ENCODE results near the gene TAS1R3.
"Not testable (repeated sequence)": the region's sequence is repeated elsewhere in the genome, so short reads cannot be mapped to it uniquely, and the experiment has no call there.

TAS1R3 gene

GRCh38 chr1:1354271-1355247, 23.5 kb downstream of the TAS1R3 start:
- DNase-seq, result peak; percentile 63

- peak; percentile 50 for DNase-seq
These were observed 24.3 kb downstream of the TAS1R3 start for GRCh38 chr1:1355416-1355815.

GRCh38 chr1:1356166-1356795, 25.2 kb downstream of the TAS1R3 start:
- no peak for DNase-seq

- no peak for DNase-seq
These were observed 25.8 kb downstream of the TAS1R3 start for GRCh38 chr1:1356796-1357401.

- DNase-seq, result peak; percentile 81
These were observed 26.9 kb downstream of the TAS1R3 start for GRCh38 chr1:1357871-1358432.

- DNase-seq, result peak; percentile 71
These were observed 27.6 kb downstream of the TAS1R3 start, which contains the start of gene MXRA8 for GRCh38 chr1:1358433-1359271. Gene MXRA8, minus strand, starts transcription at chr1:1358555. Its CDS starts 51 bp downstream, at chr1:1358504.

GRCh38 chr1:1359308-1359663, 28.2 kb downstream of the TAS1R3 start:
- DNase-seq, result peak; percentile 76

- peak; percentile 79 for DNase-seq
These were observed 28.8 kb downstream of the TAS1R3 start for GRCh38 chr1:1359664-1360468.

- DNase-seq, result peak; percentile 44
These were observed 29.6 kb downstream of the TAS1R3 start for GRCh38 chr1:1360506-1361169.

GRCh38 chr1:1361233-1361981, 30.3 kb downstream of the TAS1R3 start:
- no peak for DNase-seq

GRCh38 chr1:1361982-1362423, 30.9 kb downstream of the TAS1R3 start:
- DNase-seq, result peak; percentile 53

GRCh38 chr1:1364266-1364665, 33.2 kb downstream of the TAS1R3 start:
- no peak for DNase-seq

GRCh38 chr1:1365875-1366698, 35.0 kb downstream of the TAS1R3 start:
- DNase-seq, result no peak

GRCh38 chr1:1366699-1367066, 35.6 kb downstream of the TAS1R3 start:
- no peak for DNase-seq

GRCh38 chr1:1367315-1367714, 36.2 kb downstream of the TAS1R3 start:
- DNase-seq, result no peak

GRCh38 chr1:1370094-1370493, 39.0 kb downstream of the TAS1R3 start:
- not testable (repeated sequence) for DNase-seq

- DNase-seq, result no peak
These were observed 39.8 kb downstream of the TAS1R3 start for GRCh38 chr1:1370771-1371300.

- peak; percentile 10 for DNase-seq
These were observed 40.3 kb downstream of the TAS1R3 start for GRCh38 chr1:1371364-1371745.
